ENCODE data around the gene FBXL17.
"Not testable (repeated sequence)": the region's sequence is repeated elsewhere in the genome, so short reads cannot be mapped to it uniquely, and the experiment has no call there.

Gene FBXL17

DNA sequence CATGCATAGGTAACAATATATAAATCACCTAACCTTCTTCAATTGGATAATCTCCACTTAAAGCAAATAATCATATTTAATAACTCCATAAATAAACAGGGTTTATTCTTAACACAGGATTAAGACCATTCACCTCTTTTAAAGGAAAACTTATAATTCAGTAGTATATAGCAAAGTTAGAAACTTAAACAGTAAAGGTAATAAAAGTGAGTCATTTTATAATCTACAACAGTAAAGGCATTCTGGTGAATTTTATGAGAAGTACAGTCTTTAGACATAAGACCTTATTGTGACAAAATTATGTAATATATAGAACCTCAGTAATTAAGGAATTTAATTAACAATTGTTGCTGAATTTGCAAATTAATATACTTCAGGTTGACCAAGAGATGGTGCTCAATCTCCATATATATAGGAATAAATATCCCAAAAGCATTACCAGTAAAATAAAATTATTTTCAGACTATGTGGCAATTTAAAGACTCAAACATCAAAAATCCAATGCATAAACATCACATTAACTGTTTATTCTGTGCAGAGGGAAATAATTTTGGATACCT, 84.8 kb downstream of the FBXL17 start:
- Mint-ChIP-seq H3K4me1 (peaks cover 12% of the 10 kb centered on the region), H3K9me3 (peaks cover 4% of the 10 kb centered on the region), H3K27me3 (no peaks in the 10 kb centered on the region), H3K36me3 (peaks cover 3% of the 10 kb centered on the region), H3K27ac (no peak overlapping the region), H3K4me3 (no peak overlapping the region)

DNA sequence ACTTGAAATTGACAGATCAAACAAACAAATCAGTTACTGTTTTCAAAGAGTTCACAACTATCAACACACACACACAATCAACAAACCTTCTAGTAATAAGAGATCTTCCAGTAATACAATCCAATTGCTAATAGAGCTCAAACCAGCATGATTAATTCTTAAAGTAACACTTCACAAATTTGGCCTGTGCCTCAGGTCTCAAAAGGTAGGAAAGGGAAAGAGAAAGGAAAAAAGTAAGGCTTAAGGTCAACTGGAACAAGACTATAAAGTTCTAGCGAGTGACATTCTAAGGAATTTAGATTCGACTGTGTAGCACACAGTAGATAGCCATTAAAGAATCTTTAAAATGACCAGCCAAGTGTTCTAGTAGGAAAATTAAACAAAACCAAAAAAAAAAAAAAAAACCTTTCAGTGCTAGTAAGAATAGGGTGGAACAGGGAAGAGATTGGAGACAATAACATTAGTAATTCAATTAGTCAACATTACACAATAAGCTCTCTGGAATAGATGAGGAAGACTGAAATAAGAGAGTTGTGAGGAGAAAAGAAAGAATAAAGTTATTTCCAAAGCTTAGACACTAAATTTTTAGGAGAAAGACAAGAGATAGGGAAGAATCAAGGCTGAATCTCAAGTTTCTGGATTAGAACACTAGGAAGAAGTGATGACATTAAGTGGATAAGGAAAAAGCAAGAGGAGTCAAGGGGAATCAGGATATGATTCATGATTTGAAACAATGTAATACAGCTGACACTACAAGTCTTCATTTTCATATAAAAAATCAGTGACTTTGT, 86.1 kb downstream of the FBXL17 start:
- peaks cover 6% of the 10 kb centered on the region for H3K36me3 Mint-ChIP-seq
- no peak overlapping the region for H3K27ac Mint-ChIP-seq
- peaks cover 4% of the 10 kb centered on the region for H3K9me3 Mint-ChIP-seq
- H3K27me3 Mint-ChIP-seq = no peaks in the 10 kb centered on the region
- no peak overlapping the region for H3K4me3 Mint-ChIP-seq
- peaks cover 15% of the 10 kb centered on the region for H3K4me1 Mint-ChIP-seq

DNA sequence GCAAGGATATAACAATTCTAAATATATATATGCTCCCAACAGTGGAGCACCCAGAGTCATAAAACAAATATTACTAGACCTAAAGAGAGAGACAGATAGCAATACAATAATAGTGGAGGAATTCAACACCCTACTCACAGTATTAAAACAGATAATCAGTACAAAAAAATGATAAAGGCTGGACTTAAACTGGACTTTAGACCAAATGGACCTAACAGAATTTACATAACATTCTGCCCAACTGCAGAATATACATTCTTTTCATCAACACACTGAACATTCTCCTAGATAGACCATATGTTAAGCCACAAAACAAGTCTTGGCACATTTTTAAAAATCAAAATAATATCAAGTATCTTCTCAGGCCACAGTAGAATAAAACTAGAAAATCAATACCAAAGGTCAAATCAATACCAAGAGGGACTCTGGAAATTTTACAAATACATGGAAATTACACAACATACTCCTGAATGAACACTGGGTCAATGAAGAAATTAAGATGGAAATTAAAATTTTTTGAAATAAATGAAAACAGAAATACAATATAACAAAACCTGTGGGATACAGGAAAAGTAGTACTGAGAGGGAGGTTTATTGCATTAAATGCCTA, 100.8 kb downstream of the FBXL17 start:
- Mint-ChIP-seq H3K9me3 (peaks cover 13% of the 10 kb centered on the region), H3K4me3 (no peak overlapping the region), H3K27ac (no peak overlapping the region), H3K27me3 (no peaks in the 10 kb centered on the region), H3K4me1 (peaks cover 41% of the 10 kb centered on the region), H3K36me3 (peaks cover 34% of the 10 kb centered on the region)

DNA sequence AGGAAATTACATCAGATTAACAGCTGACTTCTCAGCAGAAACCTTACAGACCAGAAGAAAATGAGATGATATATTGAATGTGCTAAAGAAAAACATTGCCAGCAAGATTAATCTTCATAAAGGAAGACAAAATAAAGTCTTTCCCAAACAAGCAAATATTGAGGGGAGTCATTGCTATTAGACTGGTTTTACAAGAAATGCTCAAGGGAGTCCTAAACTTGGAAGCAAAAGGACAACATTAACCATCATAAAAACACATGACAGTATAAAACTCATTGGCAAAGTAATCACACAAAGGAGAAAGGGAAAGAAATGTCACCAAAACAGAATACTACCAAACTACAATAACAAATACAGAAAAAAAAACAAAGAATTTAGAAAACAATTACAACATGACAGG, 101.7 kb downstream of the FBXL17 start:
- no peak overlapping the region for H3K27ac Mint-ChIP-seq
- H3K9me3 Mint-ChIP-seq = peaks cover 13% of the 10 kb centered on the region
- H3K4me3 Mint-ChIP-seq = no peak overlapping the region
- peaks cover 32% of the 10 kb centered on the region for H3K36me3 Mint-ChIP-seq
- peaks cover 41% of the 10 kb centered on the region for H3K4me1 Mint-ChIP-seq
- H3K27me3 Mint-ChIP-seq = no peaks in the 10 kb centered on the region

DNA sequence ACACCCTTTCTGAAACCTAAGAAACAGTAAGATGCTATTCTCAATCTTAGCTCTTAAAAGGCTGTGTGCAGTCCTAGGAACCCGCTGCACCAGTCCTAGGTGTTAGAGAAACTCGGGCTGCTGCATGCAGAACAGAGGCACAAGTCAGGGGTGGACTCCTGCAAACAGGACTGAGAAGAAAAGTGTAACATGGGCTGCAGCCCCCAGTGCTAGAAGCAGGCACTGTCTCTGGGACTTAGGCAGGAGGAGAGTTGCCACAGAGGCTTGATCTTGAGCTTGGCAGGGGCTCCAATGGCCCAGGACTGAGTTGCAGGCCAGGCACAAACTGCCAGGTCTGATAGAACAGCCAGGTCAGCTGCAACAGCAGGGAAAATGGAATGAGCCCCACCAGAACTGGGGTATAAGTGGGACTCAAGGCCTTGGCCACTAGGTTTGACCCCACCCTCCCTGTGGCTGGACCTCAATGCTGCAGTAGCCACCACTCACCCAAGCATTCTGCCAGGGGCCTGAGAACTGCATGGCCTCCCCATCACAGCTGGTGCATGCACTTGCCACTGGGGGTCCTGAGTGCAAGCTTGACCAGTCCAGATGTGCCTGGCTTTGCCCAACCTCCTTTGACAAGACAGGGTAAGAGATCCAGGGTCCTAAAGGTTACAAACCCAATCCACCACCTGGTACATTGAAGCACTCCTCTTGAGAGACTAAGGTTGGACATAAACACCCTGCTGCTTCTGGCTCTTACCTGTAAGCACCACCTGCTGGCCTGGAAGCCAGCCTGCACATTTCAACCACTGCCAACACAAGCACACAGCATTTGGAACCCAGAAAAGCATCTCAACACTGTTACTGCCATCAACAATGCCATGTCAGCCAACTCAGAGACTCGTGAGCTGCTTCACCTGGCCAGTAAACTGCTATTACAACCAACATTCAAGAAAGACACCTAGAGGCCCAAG, 103.3 kb downstream of the FBXL17 start:
- peaks cover 20% of the 10 kb centered on the region for H3K36me3 Mint-ChIP-seq
- peaks cover 41% of the 10 kb centered on the region for H3K4me1 Mint-ChIP-seq
- peaks cover 6% of the 10 kb centered on the region for H3K9me3 Mint-ChIP-seq
- H3K27ac Mint-ChIP-seq = no peak overlapping the region
- H3K4me3 Mint-ChIP-seq = no peak overlapping the region
- no peaks in the 10 kb centered on the region for H3K27me3 Mint-ChIP-seq

DNA sequence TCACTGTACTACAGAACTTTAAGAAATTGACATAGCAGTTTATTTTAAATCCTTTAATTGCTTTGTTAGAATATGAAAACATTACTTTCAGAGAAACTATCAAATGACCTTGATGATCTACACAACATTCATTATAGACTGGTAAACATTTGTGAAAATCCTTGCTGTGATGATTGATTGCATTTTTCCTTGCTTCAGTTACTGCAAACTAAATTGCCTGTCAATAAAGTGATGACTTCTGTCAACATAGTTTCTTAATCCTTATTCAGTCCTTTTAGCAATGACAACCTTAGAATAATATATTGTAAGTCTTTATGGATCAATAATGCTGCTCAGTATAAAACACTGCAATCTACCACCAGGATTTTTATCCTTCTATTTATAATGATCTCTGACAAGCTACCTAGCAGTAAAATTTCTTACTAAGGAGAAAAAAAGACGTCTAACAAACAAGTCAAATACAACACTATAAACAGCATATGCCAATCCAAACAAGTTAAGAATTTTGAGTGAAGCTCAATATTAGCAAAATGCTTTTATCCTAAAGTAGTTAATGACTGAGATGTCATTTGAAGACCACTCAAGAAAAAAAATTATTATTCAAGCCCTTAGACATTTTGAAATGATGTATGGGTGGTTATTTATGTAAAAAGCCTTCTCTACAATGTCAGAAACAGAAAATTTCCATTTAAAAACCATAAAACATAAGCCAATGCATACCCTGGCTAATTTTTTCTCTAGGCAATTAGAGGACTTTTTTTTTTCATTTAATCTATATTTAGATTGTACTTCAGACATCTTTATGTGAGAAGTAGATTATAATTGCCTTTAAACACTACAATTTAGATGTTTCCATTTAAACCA, 105.5 kb downstream of the FBXL17 start:
- Mint-ChIP-seq H3K27me3 (no peaks in the 10 kb centered on the region), H3K9me3 (peaks cover under 1% of the 10 kb centered on the region), H3K36me3 (peaks cover 6% of the 10 kb centered on the region), H3K27ac (no peak overlapping the region), H3K4me3 (no peak overlapping the region), H3K4me1 (peaks cover 33% of the 10 kb centered on the region)

DNA sequence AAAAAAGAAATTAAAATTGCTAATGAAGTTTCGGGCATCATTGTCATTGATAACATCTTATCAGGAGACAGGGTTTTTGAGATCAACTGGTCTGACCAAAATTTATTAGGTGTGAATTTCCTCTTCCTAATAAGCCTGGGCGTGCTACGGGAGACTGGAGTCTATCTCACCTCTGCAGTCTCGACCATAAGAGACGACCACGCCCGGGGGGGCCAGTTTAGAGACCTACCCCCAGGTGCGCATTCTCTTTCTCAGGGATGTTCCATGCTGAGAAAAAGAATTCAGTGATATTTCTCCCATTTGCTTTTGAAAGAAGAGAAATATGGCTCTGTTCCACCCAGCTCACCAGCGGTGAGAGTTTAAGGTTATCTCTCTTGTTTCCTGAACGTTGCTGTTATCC, 107.8 kb downstream of the FBXL17 start:
- not testable (repeated sequence) for H3K4me3 Mint-ChIP-seq, H3K36me3 Mint-ChIP-seq, H3K27ac Mint-ChIP-seq, H3K9me3 Mint-ChIP-seq, H3K27me3 Mint-ChIP-seq
- peaks cover 11% of the 10 kb centered on the region for H3K4me1 Mint-ChIP-seq

DNA sequence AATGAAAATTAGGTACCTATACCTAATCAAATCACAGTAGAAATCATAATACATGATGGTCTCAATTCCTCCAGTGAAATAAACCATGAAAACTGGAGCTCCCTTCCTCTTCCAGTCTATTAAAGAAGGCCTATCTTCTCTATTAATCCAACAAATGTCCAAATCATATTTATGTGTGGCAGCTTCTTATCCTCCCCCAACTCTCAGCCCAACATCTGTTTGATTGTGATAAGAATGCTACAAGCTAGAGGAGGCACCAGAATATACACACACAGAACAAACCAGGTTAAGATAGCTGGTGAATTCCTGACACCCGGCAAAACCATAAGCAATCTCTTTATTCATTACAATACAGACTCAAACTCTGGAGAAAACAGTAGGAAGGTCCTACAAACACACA, 110.8 kb downstream of the FBXL17 start:
- Mint-ChIP-seq H3K27ac (no peak overlapping the region), H3K27me3 (no peaks in the 10 kb centered on the region), H3K36me3 (peaks cover 3% of the 10 kb centered on the region), H3K9me3 (no peaks in the 10 kb centered on the region), H3K4me3 (no peak overlapping the region), H3K4me1 (peaks cover 5% of the 10 kb centered on the region)

DNA sequence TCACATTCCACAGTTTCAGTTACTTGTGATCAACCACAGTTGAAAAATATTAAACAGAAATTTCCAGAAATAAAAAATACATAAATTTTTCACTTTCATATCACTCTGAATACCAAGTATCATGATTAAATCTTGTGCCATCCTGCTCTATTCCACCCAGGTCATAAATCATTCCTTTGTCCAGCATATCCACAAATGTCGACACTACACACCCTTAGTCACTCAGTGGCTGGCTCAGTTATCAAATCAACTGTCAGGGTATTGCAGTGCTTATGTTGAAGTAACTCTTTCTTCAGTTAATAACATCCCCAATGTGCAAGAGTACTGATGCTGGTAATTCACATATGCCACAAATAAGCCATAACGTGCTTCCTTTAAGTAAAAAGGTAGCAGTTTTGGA, 115.7 kb downstream of the FBXL17 start:
- H3K4me3 Mint-ChIP-seq = no peak overlapping the region
- H3K36me3 Mint-ChIP-seq = peaks cover 2% of the 10 kb centered on the region
- H3K27ac Mint-ChIP-seq = no peak overlapping the region
- H3K27me3 Mint-ChIP-seq = no peaks in the 10 kb centered on the region
- H3K4me1 Mint-ChIP-seq = peaks cover 12% of the 10 kb centered on the region
- H3K9me3 Mint-ChIP-seq = no peaks in the 10 kb centered on the region

DNA sequence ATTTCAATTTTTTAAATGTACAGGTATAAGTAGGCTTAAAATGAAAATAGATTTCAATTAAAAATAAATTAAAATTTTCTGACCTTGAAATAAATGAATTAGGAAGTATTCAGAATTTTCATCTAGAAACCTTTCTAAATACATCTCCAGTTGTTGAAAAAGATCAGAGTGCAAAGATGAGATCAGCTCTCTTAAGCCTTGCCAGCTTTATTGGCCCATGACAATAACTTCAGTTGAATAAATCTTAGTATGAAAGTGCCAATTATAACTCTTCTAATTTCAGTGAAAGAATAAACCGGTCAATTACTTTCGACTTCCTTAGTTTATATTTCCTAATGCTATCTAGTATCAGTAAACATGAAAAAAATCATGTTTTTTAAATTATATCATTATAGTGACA, 117.4 kb downstream of the FBXL17 start:
- no peak overlapping the region for H3K27ac Mint-ChIP-seq
- no peaks in the 10 kb centered on the region for H3K27me3 Mint-ChIP-seq

DNA sequence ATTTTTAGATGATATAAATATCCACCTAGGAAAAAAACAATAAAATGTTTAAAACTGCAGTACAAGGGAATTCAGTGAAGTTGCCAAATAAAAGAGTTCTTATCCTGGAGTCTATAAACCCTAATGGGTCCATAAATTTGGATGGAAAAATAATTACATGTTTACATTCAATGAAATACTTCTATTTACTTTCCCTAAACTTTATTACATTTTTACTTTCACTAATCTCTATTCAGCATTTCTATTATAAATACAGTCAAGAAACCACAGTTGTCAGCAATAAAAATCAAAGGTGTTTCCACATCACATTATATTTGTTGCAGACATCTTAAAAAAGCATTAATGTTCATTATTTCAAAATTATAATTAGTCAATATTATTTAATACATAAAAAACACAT, 118.6 kb downstream of the FBXL17 start:
- peaks cover 16% of the 10 kb centered on the region for H3K4me1 Mint-ChIP-seq

More for the DNA sequence above, 117.4 kb downstream of the FBXL17 start:
- Mint-ChIP-seq H3K9me3 (no peaks in the 10 kb centered on the region), H3K4me1 (peaks cover 16% of the 10 kb centered on the region), H3K36me3 (no peaks in the 10 kb centered on the region), H3K4me3 (no peak overlapping the region)

DNA sequence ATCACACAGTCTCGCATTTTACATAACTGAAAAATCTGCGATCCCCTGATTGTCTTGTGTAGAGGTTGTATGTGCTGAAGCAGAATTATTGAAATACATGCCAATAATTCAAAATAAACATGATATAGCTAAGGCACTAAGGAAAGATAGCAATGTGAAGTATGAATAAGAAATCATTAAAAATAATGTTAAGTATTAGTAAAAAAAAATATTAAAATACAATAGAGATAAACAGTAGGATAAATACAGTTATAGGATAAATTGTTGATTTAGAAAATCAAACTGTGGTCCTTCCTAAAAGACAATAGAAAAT, 121.1 kb downstream of the FBXL17 start:
- H3K27ac Mint-ChIP-seq = peak overlapping the region; percentile 2
- H3K4me1 Mint-ChIP-seq = peaks cover 10% of the 10 kb centered on the region
- H3K4me3 Mint-ChIP-seq = no peak overlapping the region
- H3K9me3 Mint-ChIP-seq = no peaks in the 10 kb centered on the region
- H3K27me3 Mint-ChIP-seq = no peaks in the 10 kb centered on the region
- H3K36me3 Mint-ChIP-seq = no peaks in the 10 kb centered on the region

More for the DNA sequence above, 118.6 kb downstream of the FBXL17 start:
- Mint-ChIP-seq H3K27ac (no peak overlapping the region), H3K9me3 (no peaks in the 10 kb centered on the region), H3K27me3 (no peaks in the 10 kb centered on the region), H3K36me3 (no peaks in the 10 kb centered on the region), H3K4me3 (no peak overlapping the region)

DNA sequence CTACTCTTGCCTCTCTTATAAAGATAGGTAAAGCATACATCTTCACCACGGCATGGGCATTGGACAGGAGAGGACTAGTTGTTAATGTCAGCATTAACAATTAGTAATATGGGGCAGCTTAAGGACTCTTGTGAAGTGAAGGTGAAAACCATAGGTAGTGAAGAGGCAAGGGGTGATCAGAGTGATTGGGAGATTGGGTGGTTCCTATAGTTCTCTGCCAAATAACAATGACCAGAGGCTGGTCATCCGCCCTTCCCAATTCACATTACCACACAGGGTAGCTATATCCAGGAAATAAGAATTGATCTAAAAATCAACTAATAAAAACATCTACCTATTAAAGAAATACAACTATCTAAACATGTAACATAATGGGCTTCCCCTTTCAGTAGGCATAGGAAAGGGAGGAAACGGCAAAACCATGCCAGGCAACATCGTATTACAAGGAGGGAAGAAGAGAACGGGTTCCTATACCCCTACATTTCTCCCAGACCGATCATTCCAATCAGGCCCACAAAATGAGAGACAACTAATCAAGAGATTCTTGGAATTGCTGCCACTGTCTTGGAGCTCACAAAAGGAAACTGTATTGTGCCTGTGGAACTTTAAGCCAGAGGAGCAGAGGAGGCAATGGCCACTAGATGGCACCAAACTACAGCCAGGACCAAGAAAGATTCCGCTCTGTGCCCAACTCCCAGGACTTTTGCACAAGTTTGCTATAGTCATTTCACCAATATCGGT, 121.6 kb downstream of the FBXL17 start:
- Mint-ChIP-seq H3K4me1 (peaks cover 6% of the 10 kb centered on the region), H3K27ac (peak overlapping the region; percentile 2), H3K36me3 (no peaks in the 10 kb centered on the region), H3K9me3 (no peaks in the 10 kb centered on the region), H3K27me3 (no peaks in the 10 kb centered on the region), H3K4me3 (peak overlapping the region; percentile 20)

DNA sequence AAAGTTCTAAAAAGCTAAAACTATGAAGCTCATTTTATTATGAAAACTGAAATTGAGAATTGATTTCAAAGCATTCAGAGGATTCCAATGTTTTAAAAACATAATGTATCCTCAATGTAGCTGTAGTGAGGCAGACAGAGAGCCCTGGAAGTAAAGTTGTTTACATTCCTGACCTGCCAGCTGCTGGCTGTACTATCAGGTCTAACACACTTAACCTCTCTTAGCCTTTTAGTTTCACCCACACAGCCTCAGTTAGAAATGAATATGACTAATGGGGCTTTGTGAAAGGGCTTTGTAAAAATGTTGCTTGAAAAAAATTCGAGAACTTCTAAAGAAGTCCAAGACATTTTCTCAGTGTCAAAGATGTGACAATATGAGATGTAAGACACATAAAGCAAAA, 122.6 kb downstream of the FBXL17 start:
- Mint-ChIP-seq H3K4me1 (peaks cover 3% of the 10 kb centered on the region), H3K4me3 (no peak overlapping the region), H3K27me3 (no peaks in the 10 kb centered on the region), H3K36me3 (no peaks in the 10 kb centered on the region), H3K27ac (no peak overlapping the region), H3K9me3 (no peaks in the 10 kb centered on the region)
